Right lobe of liver (tissue), 4 donors: ENCODE results near the gene RPP14.

Source experiments
- CTCF ChIP-seq, 4 donors: fragments of 200-600 bp in 3 of 4; fragments of 450-650 bp in 1 of 4; IDR thresholded peaks; one replicate each; pipeline versions ENCODE4 v1.5.1 to v1.8.0; 2016 to 2022; ENCODE audit warnings: antibody characterized with exemption in 4 of 4, mild to moderate bottlenecking in 2 of 4
- POLR2A ChIP-seq: fragments of 450-650 bp; IDR thresholded peaks from one replicate; pipeline ENCODE4 v1.6.1; 2017; ENCODE audit warnings: antibody characterized with exemption, mild to moderate bottlenecking
- donor health status: DM: no; HTN: no; CAD: no.
- donor health status: DM: no; HTN: no; CAD: no.
- donor health status: DM: no; HTN: yes; CAD: no.

- TF ChIP-seq POLR2A (no peak), CTCF (IDR thresholded peaks at IDR 0.05) (no peak)
Observed at GRCh38 chr3:58261954-58262666, 43.9 kb upstream of the RPP14 start.
